Activated naive CD4-positive, alpha-beta T cell treated with anti-CD3 and anti-CD28 coated beads, Interleukin-2, amount 50 U/mL, for 72 hours (primary cell): Measurements from ENCODE around the gene GPR21. TPM values are rescaled to one million over a fixed set of nuclear protein-coding genes. Genes with fewer than 3 reads are reported as not detected.
A peak's percentile ranks its signal among the peaks of the same experiment; 100 is the strongest.

Source experiments
- ATAC-seq, 2 donors: fragments of 150-1000 bp; cut with Tn5 transposase; 2 replicates each; pipeline ENCODE4 v1.10.0; 2021; ENCODE audit warnings: mild to moderate bottlenecking in 2 of 2, moderate library complexity in 2 of 2
- DNase-seq, 2 donors: peaks; one replicate each; pipeline ENCODE4 v3.0.0; 2021 to 2022; ENCODE audit warnings: low spot score in 2 of 2
- H3K27ac Mint-ChIP-seq, 2 donors: one replicate each; pipeline ENCODE4 v1.8.0; 2022; ENCODE audit warnings: mild to moderate bottlenecking in 2 of 2, mixed read lengths in 2 of 2
- H3K36me3 Mint-ChIP-seq, 2 donors: one replicate each; pipeline ENCODE4 v1.8.0; 2022; ENCODE audit warnings: mixed read lengths in 2 of 2
- H3K9me3 Mint-ChIP-seq, 2 donors: one replicate each; pipeline ENCODE4 v1.8.0; 2022; ENCODE audit warnings: mixed read lengths in 2 of 2
- total RNA-seq, 2 donors: library from RNA; stranded (reverse); gene quantifications; one replicate each; pipeline ENCODE4 v1.2.3, GENCODE V29; 2022

GPR21 gene
- total RNA-seq, 2 donors from 2014 or later, result 0.23 to 1.7 TPM

GRCh38 chr9:123048748-123049147, 15.3 kb downstream of the GPR21 start:
- Mint-ChIP-seq H3K9me3 (no peaks in the 10 kb centered on the region), H3K36me3 (no peaks in the 10 kb centered on the region), H3K27ac (no peak overlapping the region)
- DNase-seq (no peak), ATAC-seq (no peak)

- no peak for ATAC-seq
- H3K9me3 Mint-ChIP-seq, result no peaks in the 10 kb centered on the region
- DNase-seq, result no peak
- no peak overlapping the region for H3K27ac Mint-ChIP-seq
- no peaks in the 10 kb centered on the region for H3K36me3 Mint-ChIP-seq
These were observed 16.2 kb downstream of the GPR21 start for GRCh38 chr9:123049589-123050222.

- no peaks in the 10 kb centered on the region for H3K36me3 Mint-ChIP-seq
- H3K9me3 Mint-ChIP-seq, result no peaks in the 10 kb centered on the region
- DNase-seq (no peak), ATAC-seq (no peak)
- no peak overlapping the region for H3K27ac Mint-ChIP-seq
These were observed 19.6 kb downstream of the GPR21 start for GRCh38 chr9:123053046-123053445.

GRCh38 chr9:123053711-123054110, 20.2 kb downstream of the GPR21 start:
- no peak for DNase-seq
- no peaks in the 10 kb centered on the region for H3K9me3 Mint-ChIP-seq
- peak overlapping the region in 1 of 2 donors; percentile 33 for H3K27ac Mint-ChIP-seq
- no peak for ATAC-seq
- no peaks in the 10 kb centered on the region for H3K36me3 Mint-ChIP-seq

GRCh38 chr9:123058834-123059233, 25.4 kb downstream of the GPR21 start:
- ATAC-seq (no peak), DNase-seq (no peak)
- no peak overlapping the region for H3K27ac Mint-ChIP-seq
- no peaks in the 10 kb centered on the region for H3K36me3 Mint-ChIP-seq
- no peaks in the 10 kb centered on the region for H3K9me3 Mint-ChIP-seq

GRCh38 chr9:123059472-123060220, 26.2 kb downstream of the GPR21 start:
- ATAC-seq, result no peak
- H3K27ac Mint-ChIP-seq, result no peak overlapping the region
- no peak for DNase-seq
- no peaks in the 10 kb centered on the region for H3K9me3 Mint-ChIP-seq
- no peaks in the 10 kb centered on the region for H3K36me3 Mint-ChIP-seq

GRCh38 chr9:123061216-123061615, 27.7 kb downstream of the GPR21 start:
- DNase-seq (no peak), ATAC-seq (no peak)
- Mint-ChIP-seq H3K9me3 (no peaks in the 10 kb centered on the region), H3K27ac (no peak overlapping the region), H3K36me3 (no peaks in the 10 kb centered on the region)

GRCh38 chr9:123062351-123063176, 29.1 kb downstream of the GPR21 start:
- H3K9me3 Mint-ChIP-seq, result no peaks in the 10 kb centered on the region
- H3K27ac Mint-ChIP-seq, result no peak overlapping the region
- no peak for DNase-seq
- no peak for ATAC-seq
- H3K36me3 Mint-ChIP-seq, result peaks cover 0 to 5% of the 10 kb centered on the region in 2 donors

- H3K27ac Mint-ChIP-seq, result no peak overlapping the region
- no peak for DNase-seq
- peaks cover 0 to 5% of the 10 kb centered on the region in 2 donors for H3K36me3 Mint-ChIP-seq
- H3K9me3 Mint-ChIP-seq, result no peaks in the 10 kb centered on the region
- no peak for ATAC-seq
These were observed 29.7 kb downstream of the GPR21 start for GRCh38 chr9:123063177-123063598.

GRCh38 chr9:123063896-123064295, 30.4 kb downstream of the GPR21 start:
- Mint-ChIP-seq H3K36me3 (peaks cover 0 to 5% of the 10 kb centered on the region in 2 donors), H3K27ac (no peak overlapping the region), H3K9me3 (no peaks in the 10 kb centered on the region)
- ATAC-seq, result no peak
- DNase-seq, result no peak

- Mint-ChIP-seq H3K27ac (no peak overlapping the region), H3K9me3 (no peaks in the 10 kb centered on the region), H3K36me3 (peaks cover 0 to 5% of the 10 kb centered on the region in 2 donors)
- no peak for ATAC-seq
- no peak for DNase-seq
These were observed 31.2 kb downstream of the GPR21 start for GRCh38 chr9:123064716-123065115.

- ATAC-seq (no peak), DNase-seq (no peak)
- H3K27ac Mint-ChIP-seq, result no peak overlapping the region
- H3K9me3 Mint-ChIP-seq, result no peaks in the 10 kb centered on the region
- H3K36me3 Mint-ChIP-seq, result peaks cover 0 to 5% of the 10 kb centered on the region in 2 donors
These were observed 31.7 kb downstream of the GPR21 start for GRCh38 chr9:123065196-123065595.

- no peaks in the 10 kb centered on the region for H3K9me3 Mint-ChIP-seq
- no peak overlapping the region for H3K27ac Mint-ChIP-seq
- no peak for ATAC-seq
- DNase-seq, result no peak
- peaks cover 5 to 13% of the 10 kb centered on the region in 2 donors for H3K36me3 Mint-ChIP-seq
These were observed 33.7 kb downstream of the GPR21 start for GRCh38 chr9:123067136-123067535.

- Mint-ChIP-seq H3K27ac (no peak overlapping the region), H3K36me3 (peaks cover 5 to 13% of the 10 kb centered on the region in 2 donors), H3K9me3 (no peaks in the 10 kb centered on the region)
- no peak for ATAC-seq
- DNase-seq, result no peak
These were observed 35.6 kb downstream of the GPR21 start for GRCh38 chr9:123069010-123069481.

- Mint-ChIP-seq H3K27ac (no peak overlapping the region), H3K36me3 (peaks cover 5 to 13% of the 10 kb centered on the region in 2 donors), H3K9me3 (no peaks in the 10 kb centered on the region)
- ATAC-seq, result peak; percentile 66 to 98
- peak in 1 of 2 donors; percentile 7 for DNase-seq
These were observed 36.7 kb downstream of the GPR21 start for GRCh38 chr9:123070198-123070597.

- DNase-seq (no peak), ATAC-seq (no peak)
- H3K36me3 Mint-ChIP-seq, result peaks cover 0 to 13% of the 10 kb centered on the region in 2 donors
- H3K27ac Mint-ChIP-seq, result no peak overlapping the region
- H3K9me3 Mint-ChIP-seq, result no peaks in the 10 kb centered on the region
These were observed 39.0 kb downstream of the GPR21 start for GRCh38 chr9:123072407-123072995.

- no peak for ATAC-seq
- DNase-seq, result no peak
- Mint-ChIP-seq H3K36me3 (peaks cover 0 to 13% of the 10 kb centered on the region in 2 donors), H3K9me3 (no peaks in the 10 kb centered on the region), H3K27ac (no peak overlapping the region)
These were observed 40.0 kb downstream of the GPR21 start for GRCh38 chr9:123073441-123073840.
